MM.1S (cell line): Measurements from ENCODE around the gene PTRH1.

Experiments used
- DNase-seq: peaks from one replicate; pipeline ENCODE4 v3.0.0-alpha.2; 2015
- H2AFZ ChIP-seq: fragments of 300-600 bp; sonication (generic); 2 replicates; pipeline ENCODE4 v1.6.0; 2016; ENCODE audit warnings: antibody characterized with exemption, low read length
- H3F3A ChIP-seq: fragments of 300-600 bp; sonication (generic); 2 replicates; pipeline ENCODE4 v1.6.1; 2016; ENCODE audit warnings: mild to moderate bottlenecking, antibody characterized with exemption, low read length, moderate library complexity, mixed read lengths; ENCODE audit not compliant: insufficient read depth
- H3K27ac ChIP-seq: fragments of 300-600 bp; sonication (generic); 2 replicates; pipeline ENCODE4 v1.5.1; 2016; ENCODE audit warnings: mild to moderate bottlenecking, low read length
- H3K27me3 ChIP-seq: fragments of 300-600 bp; sonication (generic); replicated peaks from 2 replicates; pipeline ENCODE4 v1.6.0; 2016; ENCODE audit warnings: low read length; ENCODE audit not compliant: insufficient read depth
- H3K36me3 ChIP-seq: fragments of 300-600 bp; sonication (generic); replicated peaks from 2 replicates; pipeline ENCODE4 v1.6.1; 2016; ENCODE audit warnings: mild to moderate bottlenecking, low read length, mixed read lengths; ENCODE audit not compliant: insufficient read depth
- H3K4me1 ChIP-seq: fragments of 300-600 bp; sonication (generic); 2 replicates; pipeline ENCODE4 v1.6.1; 2016; ENCODE audit warnings: low read length, mixed read lengths
- H3K4me2 ChIP-seq: fragments of 300-600 bp; sonication (generic); 2 replicates; pipeline ENCODE4 v1.6.0; 2016; ENCODE audit warnings: low read depth, low read length
- H3K4me3 ChIP-seq: fragments of 300-600 bp; sonication (generic); 2 replicates; pipeline ENCODE4 v1.5.1; 2016; ENCODE audit warnings: low read length, mixed read lengths
- H3K79me2 ChIP-seq: fragments of 300-600 bp; sonication (generic); 2 replicates; pipeline ENCODE4 v1.6.1; 2016; ENCODE audit warnings: mixed run types, low read length, mixed read lengths
- H3K9ac ChIP-seq: fragments of 300-600 bp; sonication (generic); 2 replicates; pipeline ENCODE4 v1.6.1; 2016; ENCODE audit warnings: low read length, mixed read lengths
- H3K9me2 ChIP-seq: fragments of 300-600 bp; sonication (generic); replicated peaks from 2 replicates; pipeline ENCODE4 v1.6.1; 2016; ENCODE audit warnings: mild to moderate bottlenecking, low read length, mixed read lengths; ENCODE audit not compliant: insufficient read depth
- H3K9me3 ChIP-seq: fragments of 300-600 bp; sonication (generic); replicated peaks from 2 replicates; pipeline ENCODE4 v1.6.1; 2016; ENCODE audit warnings: mild to moderate bottlenecking, low read length, mixed read lengths; ENCODE audit not compliant: insufficient read depth
- H4K20me1 ChIP-seq: fragments of 300-600 bp; sonication (generic); 2 replicates; pipeline ENCODE4 v1.6.1; 2016; ENCODE audit warnings: mild to moderate bottlenecking, low read length, moderate library complexity, mixed read lengths; ENCODE audit not compliant: insufficient read depth
- CTCF ChIP-seq: fragments of 300-600 bp; sonication (generic); IDR thresholded peaks from 2 replicates; pipeline ENCODE4 v1.5.1; 2016; ENCODE audit warnings: antibody characterized with exemption, low read length, mixed read lengths
- EZH2 ChIP-seq: fragments of 300-600 bp; sonication (generic); optimal IDR thresholded peaks from 2 replicates; pipeline ENCODE3; 2017; ENCODE audit warnings: low read depth, mild to moderate bottlenecking, antibody characterized with exemption, low read length, mixed read lengths
- EZH2phosphoT487 ChIP-seq: fragments of 300-600 bp; sonication (generic); IDR thresholded peaks from 2 replicates; pipeline ENCODE4 v1.6.1; 2018; ENCODE audit warnings: antibody characterized with exemption, low read length

PTRH1 gene

GRCh38 chr9:127707766-127708165, 7.7 kb downstream of the PTRH1 start:
- Histone ChIP-seq H3K4me2 (no peak overlapping the region), H3K36me3 (no peaks in the 10 kb centered on the region), H3F3A (no peaks in the 10 kb centered on the region), H3K79me2 (no peaks in the 10 kb centered on the region), H3K4me3 (no peak overlapping the region), H3K4me1 (no peaks in the 10 kb centered on the region), H3K9me2 (no peaks in the 10 kb centered on the region), H4K20me1 (no peaks in the 10 kb centered on the region), H3K9ac (no peak overlapping the region), H3K27me3 (no peaks in the 10 kb centered on the region), H2AFZ (no peak overlapping the region), H3K9me3 (no peaks in the 10 kb centered on the region), H3K27ac (no peak overlapping the region)
- peak; percentile 25; the same call in 1 of the 2 replicates for TF ChIP-seq CTCF
- TF ChIP-seq EZH2phosphoT487: no peak
- no peak for TF ChIP-seq EZH2
- DNase-seq: peak; percentile 12

- Histone ChIP-seq H4K20me1 (no peaks in the 10 kb centered on the region), H3K4me2 (no peak within 1 kb of the TSS), H3K4me1 (no peaks in the 10 kb centered on the region), H3K36me3 (no peaks in the 10 kb centered on the region), H3K9me3 (no peaks in the 10 kb centered on the region), H3K79me2 (no peaks in the 10 kb centered on the region), H3K27me3 (no peaks in the 10 kb centered on the region), H3K9me2 (no peaks in the 10 kb centered on the region), H3K4me3 (no peak within 1 kb of the TSS), H3F3A (no peaks in the 10 kb centered on the region), H3K27ac (no peak within 1 kb of the TSS), H3K9ac (no peak within 1 kb of the TSS), H2AFZ (no peak within 1 kb of the TSS)
- no peak for DNase-seq
- no peak for TF ChIP-seq EZH2
- TF ChIP-seq EZH2phosphoT487: no peak
- no peak for TF ChIP-seq CTCF
Observed at GRCh38 chr9:127706836-127707241, 8.6 kb downstream of the PTRH1 start, which contains the start of gene CFAP157. CFAP157 (plus strand) TSS chr9:127706988; CDS start chr9:127707032, 44 bp downstream.

- H3K9me2 ChIP-seq: no peaks in the 10 kb centered on the region
- TF ChIP-seq CTCF: no peak
- no peak for TF ChIP-seq EZH2phosphoT487
- no peak for TF ChIP-seq EZH2
- no peaks in the 10 kb centered on the region for H3K79me2 ChIP-seq
- H2AFZ ChIP-seq: no peak overlapping the region
- no peaks in the 10 kb centered on the region for H3K9me3 ChIP-seq
- H3K4me1 ChIP-seq: no peaks in the 10 kb centered on the region
- DNase-seq: no peak
- H3F3A ChIP-seq: no peaks in the 10 kb centered on the region
- no peak overlapping the region for H3K27ac ChIP-seq
- no peaks in the 10 kb centered on the region for H4K20me1 ChIP-seq
- H3K4me2 ChIP-seq: no peak overlapping the region
- H3K4me3 ChIP-seq: no peak overlapping the region
- no peaks in the 10 kb centered on the region for H3K36me3 ChIP-seq
- H3K9ac ChIP-seq: no peak overlapping the region
- no peaks in the 10 kb centered on the region for H3K27me3 ChIP-seq
Observed at GRCh38 chr9:127705577-127706379, 9.7 kb downstream of the PTRH1 start.
